ENCODE measurements around the gene GOT2. TPM values are rescaled to one million over a fixed set of nuclear protein-coding genes. Genes with fewer than 3 reads are reported as not detected.

GOT2 gene
- 47.9 and 52.4 TPM in 2 replicates for total RNA-seq

GRCh38 chr16:58733671-58734458, at the start of gene GOT2:
Gene GOT2, minus strand, starts transcription at chr16:58734316. Its CDS starts 88 bp downstream, at chr16:58734228.

GRCh38 chr16:58684354-58685083, 49.6 kb downstream of the GOT2 start, which contains the start of gene SLC38A7:
Gene SLC38A7, minus strand, starts transcription at chr16:58684770. Its CDS starts 4,644 bp downstream, at chr16:58680126.

Other genes starting within 250 kb of the GOT2 start
- gene NDRG4, start 234.2 kb downstream of the GOT2 start, total RNA-seq: 11.0 and 22.7 TPM in 2 replicates
- gene SETD6, start 218.8 kb downstream of the GOT2 start, total RNA-seq: 8.5 and 12.7 TPM in 2 replicates
- 133 and 140 TPM in 2 replicates for gene CNOT1, start 104.5 kb downstream of the GOT2 start, total RNA-seq
- 25.6 and 29.7 TPM in 2 replicates for gene SLC38A7, start 49.5 kb downstream of the GOT2 start, total RNA-seq

Measured in endothelial cell of coronary artery (primary cell).